Measurements from ENCODE around the gene FMNL2.

DNA sequence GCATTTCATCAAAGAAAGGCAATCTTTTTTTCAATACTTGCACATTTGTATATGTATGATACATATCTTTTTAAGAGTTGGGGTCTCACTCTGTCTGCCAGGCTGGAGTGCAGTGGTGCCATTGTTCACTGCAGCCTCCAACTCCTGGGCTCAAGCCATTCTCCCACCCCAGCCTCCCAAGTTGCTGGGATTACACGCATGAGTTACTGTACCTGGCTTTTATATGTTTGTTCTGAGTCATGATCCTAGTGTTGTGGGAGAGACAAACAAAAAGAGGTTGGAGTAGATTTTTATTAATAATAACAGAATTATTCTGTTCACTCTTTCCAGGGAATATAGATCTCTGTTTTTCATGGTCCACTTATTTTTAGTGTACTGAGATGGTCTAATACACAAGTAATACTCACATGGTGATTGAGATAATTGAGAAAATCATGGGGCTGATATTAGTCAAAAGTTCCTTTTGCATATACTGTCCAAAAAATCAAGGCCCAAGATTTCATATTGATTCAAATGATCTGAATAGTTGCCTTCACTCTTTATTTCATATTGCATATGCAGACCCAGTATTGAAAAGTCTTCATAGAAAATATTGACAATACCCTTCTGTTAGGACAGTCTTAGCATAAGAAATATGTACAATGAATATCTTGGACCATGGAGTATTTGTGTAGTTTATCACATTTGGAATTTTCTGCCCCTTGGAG, 138.3 kb downstream of the FMNL2 start:
- TF ChIP-seq, protein P1, sequence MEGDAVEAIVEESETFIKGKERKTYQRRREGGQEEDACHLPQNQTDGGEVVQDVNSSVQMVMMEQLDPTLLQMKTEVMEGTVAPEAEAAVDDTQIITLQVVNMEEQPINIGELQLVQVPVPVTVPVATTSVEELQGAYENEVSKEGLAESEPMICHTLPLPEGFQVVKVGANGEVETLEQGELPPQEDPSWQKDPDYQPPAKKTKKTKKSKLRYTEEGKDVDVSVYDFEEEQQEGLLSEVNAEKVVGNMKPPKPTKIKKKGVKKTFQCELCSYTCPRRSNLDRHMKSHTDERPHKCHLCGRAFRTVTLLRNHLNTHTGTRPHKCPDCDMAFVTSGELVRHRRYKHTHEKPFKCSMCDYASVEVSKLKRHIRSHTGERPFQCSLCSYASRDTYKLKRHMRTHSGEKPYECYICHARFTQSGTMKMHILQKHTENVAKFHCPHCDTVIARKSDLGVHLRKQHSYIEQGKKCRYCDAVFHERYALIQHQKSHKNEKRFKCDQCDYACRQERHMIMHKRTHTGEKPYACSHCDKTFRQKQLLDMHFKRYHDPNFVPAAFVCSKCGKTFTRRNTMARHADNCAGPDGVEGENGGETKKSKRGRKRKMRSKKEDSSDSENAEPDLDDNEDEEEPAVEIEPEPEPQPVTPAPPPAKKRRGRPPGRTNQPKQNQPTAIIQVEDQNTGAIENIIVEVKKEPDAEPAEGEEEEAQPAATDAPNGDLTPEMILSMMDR (IDR thresholded peaks at IDR 0.05; ENCODE audit: insufficient read depth, low read length, poor library complexity, severe bottlenecking): no peak
- TF ChIP-seq EZH2phosphoT487 (conservative IDR thresholded peaks at IDR 0.05; ENCODE audit: low read length): no peak

Data from SU-DHL-6 (cell line).